NCI-H1436 treated with DMSO at 0.1 percent for 48 hours (cell line): ENCODE results near the gene SPRN.
"Not testable (repeated sequence)": the region's sequence is repeated elsewhere in the genome, so short reads cannot be mapped to it uniquely, and the experiment has no call there.

Source experiments
- DNase-seq: peaks from one replicate; lab custom pipeline; 2025; lab: John Stamatoyannopoulos, UW

SPRN gene

GRCh38 chr10:133439517-133440461 is 15.4 kb upstream of the SPRN start:
- DNase-seq = no peak

DNA sequence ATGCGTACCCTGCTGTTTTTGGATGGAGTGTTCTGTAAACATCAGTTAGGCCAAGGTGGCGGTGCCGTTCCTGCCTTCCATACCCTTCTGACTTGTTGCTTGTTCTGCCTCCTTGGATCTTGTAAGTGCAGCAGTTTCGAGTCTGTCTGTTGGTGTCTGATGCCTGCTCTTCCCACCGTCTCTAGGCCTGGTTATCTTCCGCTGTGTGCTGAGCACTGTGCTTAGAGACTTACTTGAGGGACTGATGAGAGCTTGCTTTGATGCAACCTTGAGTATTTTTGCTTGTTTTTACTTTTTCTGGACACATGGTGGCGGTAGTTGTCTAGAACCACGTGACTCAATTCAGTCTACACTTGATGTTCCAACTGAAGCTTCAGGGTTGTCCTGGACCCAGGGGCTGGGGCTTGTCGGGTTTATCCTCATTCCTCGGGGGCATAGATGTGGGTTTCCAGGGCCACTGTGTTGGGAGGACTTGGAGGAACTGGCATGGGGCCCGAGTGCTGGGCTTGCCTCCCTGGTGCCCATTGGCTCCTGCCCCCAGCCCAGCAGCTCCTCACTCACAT is 14.4 kb upstream of the SPRN start:
- no peak for DNase-seq

DNA sequence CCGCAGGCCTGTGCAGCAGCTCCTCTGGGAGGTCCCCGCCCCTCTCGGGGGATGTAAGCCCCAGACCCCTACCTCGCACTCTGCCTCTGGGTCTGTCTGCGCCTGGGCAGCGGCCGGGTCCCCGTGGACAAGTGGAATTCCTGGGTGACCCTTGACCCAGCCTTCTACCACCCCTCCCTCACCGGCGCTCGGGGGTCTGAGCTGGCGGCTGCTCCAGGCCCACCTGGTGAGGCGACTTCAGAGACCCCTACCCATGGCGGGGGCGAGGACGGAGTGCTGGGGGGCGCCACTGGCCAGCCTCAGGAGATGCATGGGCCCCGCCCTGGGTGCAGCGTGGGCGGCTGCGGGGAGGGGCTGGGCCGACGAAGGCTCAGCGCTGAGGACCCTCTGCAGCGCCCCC is 8.4 kb upstream of the SPRN start:
- not testable (repeated sequence) for DNase-seq

- not testable (repeated sequence) for DNase-seq
Observed at GRCh38 chr10:133431888-133432613, 7.6 kb upstream of the SPRN start.

DNA sequence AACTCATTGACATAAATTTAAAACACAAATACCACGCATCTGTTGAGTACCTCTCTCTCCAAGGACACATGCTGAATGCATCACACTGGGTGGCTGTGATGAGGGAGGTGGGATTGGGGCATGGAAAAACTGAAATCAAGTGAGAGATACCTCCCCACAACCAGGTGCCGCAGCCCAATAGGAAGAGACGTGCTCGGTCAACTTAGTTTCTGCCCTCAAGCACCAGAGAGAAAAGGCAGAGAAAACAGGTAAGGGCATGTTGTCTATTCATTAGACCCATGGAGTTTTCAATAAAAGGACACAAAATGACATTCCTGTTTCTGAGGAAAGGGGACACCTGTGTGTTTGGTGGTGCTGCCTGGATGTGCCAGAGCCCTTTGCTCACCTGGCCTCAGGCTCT is 5.1 kb upstream of the SPRN start:
- DNase-seq = not testable (repeated sequence)

- DNase-seq = not testable (repeated sequence)
Observed at GRCh38 chr10:133424102-133424501, 323 bp downstream of the SPRN start.

DNA sequence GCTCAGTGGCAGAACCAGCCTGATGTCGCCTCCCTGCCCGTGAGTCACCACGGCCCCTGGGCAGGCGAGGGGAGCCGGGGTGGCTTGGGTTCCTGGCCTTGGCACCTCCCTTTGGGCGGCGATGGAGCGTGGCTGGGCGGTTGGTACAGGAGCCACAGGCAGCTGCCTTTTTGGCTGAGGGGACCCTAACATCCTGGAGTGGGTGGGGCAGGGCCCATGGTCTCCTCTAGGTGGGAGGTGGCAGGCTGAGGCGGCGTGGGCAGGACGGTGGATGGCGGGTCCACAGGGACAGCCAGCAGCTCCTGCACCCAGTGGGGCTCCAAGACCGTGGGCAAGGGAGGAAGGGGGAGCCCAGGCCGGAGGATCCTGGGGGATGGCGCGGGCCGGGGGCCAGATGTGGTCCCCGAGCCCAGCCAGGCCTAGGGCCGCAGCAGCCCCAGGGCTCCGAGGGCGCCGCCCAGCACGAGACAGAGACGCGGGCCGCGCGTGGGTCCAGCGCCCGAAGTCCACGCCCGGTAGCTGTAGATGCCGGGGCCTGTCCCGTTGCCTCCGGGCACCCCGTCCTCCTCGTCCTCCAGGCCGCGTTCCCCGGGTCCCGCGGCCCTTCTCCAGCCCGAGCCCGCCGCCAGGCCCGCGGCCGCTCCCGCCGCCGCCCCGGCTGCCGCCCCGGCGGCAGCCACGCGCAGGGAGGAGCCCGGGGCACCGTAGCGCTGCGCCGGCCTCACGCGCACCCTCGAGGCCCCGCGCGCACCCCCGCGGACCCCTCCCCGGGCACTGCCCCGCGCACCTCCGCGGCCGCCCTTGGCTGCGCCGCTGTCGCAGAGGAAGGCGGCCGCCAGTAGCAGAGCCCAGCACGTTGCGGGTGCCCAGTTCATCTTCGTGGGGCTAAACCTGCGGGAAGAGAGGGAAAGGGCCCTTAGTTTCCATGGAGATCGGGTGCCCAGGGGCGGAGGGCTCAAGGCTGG is 1.3 kb downstream of the SPRN start:
- DNase-seq = no peak

GRCh38 chr10:133422223-133422806 is 2.1 kb downstream of the SPRN start:
- no peak for DNase-seq

GRCh38 chr10:133421336-133422222 is 2.8 kb downstream of the SPRN start:
- DNase-seq = no peak

GRCh38 chr10:133420579-133420978 is 3.8 kb downstream of the SPRN start:
- DNase-seq = no peak

DNA sequence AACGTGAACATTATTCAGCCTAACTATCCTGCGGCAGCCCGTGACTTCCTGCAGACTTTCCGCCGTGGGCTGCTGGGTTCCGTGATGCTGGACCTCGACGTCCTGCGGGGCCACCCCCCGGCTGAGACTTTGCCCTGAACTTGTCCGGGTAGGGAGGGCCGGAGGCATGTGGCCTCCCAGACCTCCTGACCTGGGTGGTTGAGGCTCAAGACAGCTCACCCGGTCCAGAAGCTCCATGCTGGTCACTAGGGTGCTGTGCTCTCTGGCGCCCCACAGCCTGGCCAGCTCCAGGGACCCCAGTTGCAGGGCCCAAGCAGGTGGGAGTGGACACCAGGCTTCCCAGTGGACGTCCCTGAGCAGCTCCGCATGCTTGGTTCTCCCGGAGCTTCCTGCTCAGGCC is 4.4 kb downstream of the SPRN start:
- no peak for DNase-seq

DNA sequence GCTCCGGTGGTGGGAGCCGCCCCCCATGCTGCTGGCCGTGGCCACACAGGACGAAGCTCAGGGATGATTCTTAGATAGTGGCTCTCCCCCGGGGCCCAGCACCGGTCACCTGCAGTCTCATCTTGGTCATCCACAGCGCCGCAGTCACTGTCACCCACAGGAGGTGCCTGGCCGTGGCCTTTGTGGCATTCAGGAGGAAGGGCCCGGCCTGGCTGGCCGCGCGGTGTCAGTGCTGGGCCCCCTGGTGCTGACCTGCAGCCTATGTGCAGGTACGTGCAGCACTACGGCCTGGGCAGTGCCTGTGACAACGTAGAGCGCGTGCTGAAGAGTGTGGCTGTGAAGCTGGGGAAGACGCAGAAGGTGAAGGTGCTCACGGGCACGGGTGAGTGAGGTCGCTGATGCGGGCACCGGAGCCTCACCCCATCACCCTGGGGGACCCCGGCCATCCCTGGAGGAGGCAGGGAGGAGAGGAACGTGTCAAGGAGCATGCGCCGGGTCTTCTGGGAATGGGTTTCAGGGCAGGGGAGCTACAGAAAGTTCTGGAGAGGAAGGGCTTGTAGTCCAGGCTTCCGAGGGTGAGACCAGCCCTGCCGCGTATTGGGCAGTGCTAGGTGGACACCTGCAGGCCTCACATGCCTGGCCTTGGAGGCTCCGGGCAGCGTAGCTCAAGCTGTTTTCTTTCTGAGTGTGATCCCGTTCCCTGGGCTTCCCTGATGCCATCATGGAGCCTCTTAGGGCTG is 5.0 kb downstream of the SPRN start:
- DNase-seq = no peak

DNA sequence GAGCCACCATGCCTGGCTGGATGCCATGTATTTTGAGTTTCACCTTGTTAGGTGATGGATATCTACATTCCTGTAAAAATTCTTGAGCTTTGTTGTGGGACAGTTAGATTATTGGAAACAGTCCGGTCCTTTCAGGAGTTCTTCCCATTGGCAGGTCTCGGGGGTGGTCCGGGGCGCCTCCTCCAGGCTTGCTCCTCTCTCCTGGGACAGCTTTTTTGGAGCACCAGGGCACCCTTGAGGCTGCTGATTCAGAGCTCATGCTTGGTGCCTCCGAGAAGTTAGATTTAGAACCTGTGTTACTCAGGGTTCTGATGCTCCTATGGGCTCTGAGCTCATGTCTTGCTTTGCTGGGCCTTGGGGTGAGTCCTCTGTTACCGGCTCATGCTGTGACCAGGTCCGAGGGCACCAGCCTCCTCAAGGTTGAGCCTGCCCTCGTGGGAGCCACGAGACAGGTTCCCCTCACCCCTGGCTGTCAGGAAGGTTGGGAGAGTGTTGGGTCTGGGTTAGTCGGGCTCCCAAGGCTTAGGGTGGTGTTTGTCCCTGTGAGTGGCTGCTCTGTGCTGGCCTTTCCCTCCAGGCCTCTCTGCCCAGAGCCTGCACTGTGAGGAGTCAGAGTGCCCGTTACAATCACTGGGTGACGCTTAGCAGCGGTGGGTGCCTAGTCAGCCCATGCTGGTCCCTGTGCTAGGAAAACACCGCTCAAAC is 6.0 kb downstream of the SPRN start:
- DNase-seq = no peak

- no peak for DNase-seq
Observed at GRCh38 chr10:133415752-133416151, 8.7 kb downstream of the SPRN start.

DNA sequence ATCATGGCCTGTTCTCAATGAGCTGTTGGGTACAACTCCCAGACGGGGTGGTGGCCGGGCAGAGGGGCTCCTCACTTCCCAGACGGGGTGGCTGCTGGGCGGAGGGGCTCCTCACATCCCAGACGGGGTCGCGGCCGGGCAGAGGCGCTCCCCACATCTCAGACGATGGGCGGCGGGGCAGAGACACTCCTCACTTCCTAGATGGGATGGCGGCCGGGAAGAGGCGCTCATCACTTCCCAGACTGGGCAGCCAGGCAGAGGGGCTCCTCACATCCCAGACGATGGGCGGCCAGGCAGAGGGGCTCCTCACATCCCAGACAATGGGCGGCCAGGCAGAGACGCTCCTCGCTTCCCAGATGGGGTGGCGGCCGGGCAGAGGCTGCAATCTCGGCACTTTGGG is 10.0 kb downstream of the SPRN start:
- not testable (repeated sequence) for DNase-seq

DNA sequence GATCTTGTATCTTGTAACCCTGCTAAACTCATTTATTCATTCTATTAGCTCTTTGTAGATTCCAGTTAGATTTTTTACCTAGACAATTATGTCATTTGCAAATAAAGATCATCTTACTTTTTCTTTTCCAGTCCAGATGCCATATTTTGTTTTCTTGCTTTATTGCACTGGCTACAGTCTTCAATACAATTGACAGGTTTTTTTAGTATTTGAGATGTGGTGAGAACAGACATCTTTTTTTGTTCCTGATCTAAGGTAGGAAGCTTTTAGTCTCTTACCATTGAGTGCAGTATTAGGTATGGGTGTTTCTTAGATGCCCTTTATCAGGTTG is 12.1 kb downstream of the SPRN start:
- DNase-seq = no peak

GRCh38 chr10:133411523-133412380 is 12.7 kb downstream of the SPRN start:
- DNase-seq = no peak
